ENCODE measurements around the gene CFAP97D2.
A peak's percentile ranks its signal among the peaks of the same experiment; 100 is the strongest.
"Not testable (repeated sequence)": the region's sequence is repeated elsewhere in the genome, so short reads cannot be mapped to it uniquely, and the experiment has no call there.

CFAP97D2 gene

DNA sequence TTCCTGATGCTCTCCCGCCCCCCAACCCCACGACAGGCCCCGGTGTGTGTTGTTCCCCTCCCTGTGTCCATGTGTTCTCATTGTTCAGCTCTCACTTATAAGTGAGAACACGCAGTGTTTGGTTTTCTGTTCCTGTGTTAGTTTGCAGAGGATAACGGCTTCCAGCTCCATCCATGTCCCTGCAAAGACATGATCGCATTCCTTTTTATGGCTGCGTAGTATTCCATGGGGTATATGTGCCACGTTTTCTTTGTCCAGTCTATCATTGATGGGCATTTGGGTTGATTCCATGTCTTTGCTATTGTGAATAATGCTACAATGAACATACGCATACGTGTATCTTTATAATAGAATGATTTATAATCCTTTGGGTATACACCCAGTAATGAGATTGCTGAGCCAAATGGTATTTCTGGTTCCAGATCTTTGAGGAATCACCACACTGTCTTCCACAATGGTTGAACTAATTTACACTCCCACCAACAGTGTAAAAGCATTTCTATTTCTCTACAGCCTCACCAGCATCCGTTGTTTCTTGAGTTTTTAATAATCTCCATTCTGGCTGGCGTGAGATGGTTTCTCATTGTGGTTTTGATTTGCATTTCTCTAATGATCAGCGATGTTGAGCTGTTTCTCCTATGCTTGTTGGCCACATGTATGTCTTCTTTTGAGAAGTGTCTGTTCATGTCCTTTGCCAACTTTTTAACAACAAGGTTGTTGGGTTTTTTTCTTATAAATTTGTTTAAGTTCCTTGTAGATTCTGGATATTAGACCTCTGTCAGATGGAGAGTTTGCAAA, 20.0 kb upstream of the CFAP97D2 start:
- not testable (repeated sequence) for DNase-seq

DNA sequence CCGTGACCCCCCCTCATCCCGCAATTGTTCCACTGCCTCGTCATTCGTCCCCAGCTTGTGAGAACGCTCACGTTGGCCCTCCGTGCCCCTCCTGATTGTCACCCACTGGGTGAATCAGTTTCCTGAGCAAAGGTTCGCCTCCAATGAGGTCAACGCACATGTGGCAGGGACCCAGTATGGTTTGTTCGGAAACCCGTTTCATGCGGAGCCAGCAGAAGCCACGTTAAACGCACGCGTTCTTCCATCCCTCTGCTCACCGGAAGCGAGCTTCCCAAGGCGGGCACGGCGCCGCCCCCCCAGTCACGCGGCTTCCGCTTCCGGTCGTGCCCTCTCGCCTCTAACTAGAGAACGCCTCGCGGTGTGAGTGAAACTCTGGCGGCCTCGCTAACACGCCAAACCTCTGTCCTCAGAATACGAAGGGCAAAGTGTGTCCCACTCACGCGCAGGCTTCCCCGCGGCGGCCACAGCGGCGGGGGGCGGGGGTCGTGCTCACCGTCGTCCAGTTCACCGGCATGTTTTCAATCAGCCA, 18.0 kb upstream of the CFAP97D2 start:
- DNase-seq: peak in 1 of 2 experiments; percentile 59

DNA sequence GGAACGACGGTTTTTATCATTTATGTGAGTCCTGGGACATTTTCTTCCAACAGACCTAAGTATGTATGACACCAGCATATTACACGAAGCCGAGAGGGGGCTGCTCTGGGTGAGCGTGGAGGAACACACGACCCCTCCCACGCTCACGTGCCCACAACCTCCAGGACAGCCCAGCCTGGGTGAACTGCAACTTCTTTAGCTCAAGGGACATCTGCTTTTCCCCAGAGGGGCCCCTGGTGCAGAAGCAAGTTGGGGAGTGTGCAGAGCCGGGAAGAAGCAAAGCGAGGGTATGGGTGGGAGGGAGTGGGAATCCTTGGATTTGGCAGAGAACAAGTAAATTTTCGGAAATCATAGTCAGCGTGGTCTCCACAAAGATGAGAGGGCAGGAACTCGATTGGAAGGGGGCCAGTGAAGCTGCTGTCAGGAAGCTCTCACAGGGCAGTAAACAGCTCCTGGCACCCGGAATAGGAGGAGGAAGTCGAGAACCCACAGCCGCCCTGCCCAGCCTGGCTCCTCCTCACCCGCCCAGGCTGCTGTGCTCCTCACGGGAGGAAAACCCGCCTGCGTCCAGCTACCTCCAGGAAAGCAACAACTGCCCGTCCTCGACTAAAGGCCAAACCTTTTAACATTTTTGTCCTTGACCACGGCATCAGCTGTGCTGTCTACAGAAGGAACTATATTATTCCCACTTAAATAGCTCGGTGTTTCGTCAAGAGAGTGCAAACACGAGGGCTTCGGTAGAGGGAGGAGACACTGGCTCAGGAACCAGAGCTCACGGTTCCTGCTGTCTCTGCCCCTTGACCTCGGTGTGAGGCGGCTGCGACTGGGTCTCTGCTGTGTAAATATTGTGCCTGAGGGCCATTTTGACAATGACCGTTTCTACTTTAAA, 17.2 kb upstream of the CFAP97D2 start:
- DNase-seq: peak in 1 of 2 experiments; percentile 56

DNA sequence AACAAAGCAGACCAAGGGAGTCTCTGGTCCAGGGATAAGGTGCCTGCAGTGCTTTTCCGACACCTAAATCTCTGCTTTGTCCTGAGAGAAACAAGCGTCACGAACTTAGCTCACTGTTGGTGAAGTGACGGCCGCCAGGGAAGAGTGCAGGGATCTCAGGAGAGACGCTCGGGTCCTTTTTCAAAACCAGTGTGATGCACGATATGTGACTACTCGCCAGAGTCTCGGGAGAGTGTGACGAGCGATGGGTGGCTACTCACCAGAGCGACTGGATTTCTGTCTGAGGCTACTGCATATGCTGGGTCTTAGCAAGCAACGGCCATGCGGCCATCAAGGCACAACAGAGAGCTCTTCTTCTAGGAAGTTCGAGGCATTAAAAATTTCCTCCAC, 16.5 kb upstream of the CFAP97D2 start:
- DNase-seq: no peak

DNA sequence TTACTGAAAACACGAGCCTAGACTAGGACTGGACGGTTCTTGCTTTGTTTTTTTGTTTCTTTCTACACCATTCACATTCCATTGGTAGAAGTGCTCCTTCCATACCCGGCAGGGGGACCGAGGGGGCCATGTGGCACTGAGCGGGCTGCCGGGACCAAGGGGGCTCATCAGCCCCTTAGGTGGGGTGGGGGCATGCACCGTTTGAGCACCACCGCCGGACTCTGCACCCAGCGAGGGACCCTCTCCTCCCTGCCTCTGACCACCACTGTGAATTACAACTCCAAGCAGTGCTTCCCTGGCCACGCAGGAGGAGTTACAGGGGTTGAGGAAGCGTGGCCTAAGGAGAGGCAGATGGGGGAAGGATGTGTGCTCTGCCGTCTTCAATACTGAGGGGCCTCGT, 15.0 kb upstream of the CFAP97D2 start:
- DNase-seq: no peak

DNA sequence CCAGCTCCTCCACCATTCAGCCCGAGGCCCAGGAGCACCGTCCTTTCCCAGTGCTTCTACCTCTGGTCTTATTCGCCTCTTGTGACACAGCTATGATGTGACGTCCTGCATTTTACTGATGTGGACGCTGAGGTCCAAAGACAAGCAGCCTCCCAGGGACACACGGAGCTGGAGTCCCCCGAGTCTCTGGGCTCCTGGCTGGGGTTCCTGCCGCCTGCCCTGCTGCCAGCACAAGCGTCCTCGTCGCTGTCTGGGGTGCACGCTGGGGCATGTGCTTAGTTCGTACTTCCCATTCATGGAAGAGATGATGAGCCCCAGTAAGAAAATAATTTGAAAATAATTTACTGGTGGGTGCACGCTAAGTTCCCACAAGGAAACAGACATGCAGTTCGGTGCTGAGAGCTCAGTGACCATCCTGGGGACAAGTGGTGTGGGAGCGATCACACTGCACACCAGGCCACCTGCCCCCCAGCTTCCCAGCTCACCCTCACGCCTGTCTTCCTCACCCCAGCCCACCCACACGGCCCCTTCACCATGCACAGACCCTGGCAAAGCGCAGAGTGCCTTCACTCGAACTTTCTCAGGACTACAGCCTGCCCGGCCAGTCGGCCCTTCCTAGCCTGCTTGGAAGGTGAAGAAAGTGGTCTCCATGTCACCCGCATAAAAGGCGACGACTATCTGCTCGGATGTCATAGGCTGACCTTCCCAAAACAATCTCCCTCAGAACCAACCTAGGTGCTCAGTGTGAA, 14.2 kb upstream of the CFAP97D2 start:
- DNase-seq: no peak

DNA sequence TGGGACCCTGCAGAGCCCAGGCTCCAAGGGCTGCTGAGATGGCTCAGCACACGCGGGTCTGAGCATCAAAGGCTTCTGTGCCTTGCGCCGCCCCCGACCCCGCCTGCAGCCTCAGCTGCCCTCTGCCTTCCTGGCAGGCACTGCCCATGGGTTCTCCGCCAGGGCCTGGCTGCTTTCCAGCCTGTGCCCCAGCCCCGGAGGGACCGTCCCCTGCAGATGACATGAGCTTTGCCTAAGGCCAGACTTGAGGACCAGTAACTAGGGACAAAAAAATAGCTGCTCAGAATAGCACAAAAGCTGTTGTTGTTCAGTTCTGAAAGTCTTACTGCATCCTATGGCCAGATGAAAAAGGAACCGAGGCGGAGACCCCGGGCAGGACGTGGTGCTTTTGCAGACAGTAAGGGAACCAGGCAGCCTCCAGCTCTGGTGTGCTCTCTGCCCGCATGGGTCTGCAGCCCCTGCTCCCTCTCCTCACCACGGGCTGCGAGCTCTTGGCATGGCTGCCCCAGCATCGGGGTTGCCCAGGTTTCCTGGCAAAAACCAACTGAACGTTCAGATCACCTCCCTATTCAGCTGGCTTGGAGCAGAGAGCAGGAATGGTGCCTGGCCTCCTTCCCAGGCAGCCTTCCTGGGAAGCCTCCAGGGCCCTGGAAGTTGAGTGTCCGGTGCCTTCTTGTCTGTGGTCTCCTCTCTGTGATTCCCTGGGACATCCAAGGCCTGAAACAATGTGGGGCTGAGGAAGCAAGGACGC, 12.5 kb upstream of the CFAP97D2 start:
- no peak for DNase-seq

DNA sequence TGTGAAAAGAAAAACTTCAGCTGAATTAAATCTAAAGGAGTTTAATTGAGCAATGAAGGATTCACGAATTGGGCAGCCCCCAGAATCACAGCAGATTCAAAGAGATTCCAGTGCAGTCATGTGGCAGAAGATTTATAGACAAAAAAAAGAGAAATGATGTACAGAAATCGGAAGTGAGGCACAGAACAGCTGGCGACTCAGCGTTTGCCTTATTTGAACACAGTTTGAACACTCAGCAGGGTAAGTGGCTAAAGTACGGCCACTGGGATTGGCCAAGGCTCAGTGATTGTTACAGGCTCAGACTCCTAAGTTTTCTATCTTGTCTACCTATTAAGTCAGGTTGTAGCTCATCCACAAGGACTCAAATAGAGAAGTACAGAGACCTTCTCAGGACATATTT, 11.6 kb upstream of the CFAP97D2 start:
- no peak for DNase-seq

DNA sequence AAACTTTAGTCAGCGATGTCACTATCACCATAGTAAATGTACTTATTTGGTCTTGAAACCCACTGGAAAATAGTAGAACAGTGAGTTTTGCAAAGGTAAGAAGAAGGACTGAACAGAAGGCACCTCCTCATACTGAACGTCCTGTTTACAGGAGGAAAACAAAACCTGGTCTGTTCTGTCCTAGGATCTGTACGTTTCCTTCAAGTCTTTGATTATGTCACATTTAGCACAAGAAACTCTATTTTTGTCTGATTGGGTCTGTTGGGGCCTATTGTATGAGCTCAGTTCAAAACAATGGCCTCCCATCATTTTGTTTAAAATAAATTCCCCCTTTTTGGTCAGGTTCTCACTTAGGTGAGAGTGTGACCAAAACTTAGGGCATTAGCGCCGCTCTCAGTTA, 11.2 kb upstream of the CFAP97D2 start:
- DNase-seq: no peak

DNA sequence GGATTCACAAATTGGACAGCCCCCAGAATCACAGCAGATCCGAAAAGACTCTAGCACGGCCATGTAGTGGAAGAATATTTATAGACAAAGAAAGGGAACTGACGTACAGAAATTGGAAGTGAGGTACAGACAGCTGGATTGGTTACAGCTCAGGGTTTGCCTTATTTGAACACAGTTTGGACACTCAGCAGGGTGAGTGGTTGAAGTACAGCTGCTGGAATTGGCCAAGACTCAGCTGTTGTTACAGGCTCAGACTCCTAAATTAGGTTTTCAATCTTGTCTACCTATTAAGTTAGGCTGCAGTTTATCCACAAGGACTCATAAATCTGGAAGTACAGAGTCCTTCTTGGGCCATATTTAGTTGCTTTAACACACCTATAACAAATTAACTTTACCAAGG, 5.8 kb upstream of the CFAP97D2 start:
- DNase-seq: no peak

DNA sequence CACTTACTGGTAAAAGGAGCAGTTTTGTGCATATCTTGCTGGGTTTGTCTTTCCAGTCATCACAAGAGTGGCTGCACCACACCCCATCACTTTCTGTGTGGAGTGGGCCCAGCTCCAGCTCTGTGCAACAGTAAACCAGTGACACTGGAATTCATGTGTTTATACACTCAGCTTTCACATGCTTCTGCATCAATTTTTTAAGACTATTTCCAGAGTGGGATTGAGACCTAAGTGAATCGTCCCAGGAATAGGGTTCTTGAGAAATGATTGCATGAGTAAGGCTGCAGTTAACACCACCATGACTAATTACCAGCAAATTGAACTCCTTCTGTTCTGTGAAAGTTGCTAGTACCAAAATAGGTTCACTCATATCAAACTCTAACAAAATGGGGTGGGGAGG, 5.3 kb upstream of the CFAP97D2 start:
- DNase-seq: no peak

DNA sequence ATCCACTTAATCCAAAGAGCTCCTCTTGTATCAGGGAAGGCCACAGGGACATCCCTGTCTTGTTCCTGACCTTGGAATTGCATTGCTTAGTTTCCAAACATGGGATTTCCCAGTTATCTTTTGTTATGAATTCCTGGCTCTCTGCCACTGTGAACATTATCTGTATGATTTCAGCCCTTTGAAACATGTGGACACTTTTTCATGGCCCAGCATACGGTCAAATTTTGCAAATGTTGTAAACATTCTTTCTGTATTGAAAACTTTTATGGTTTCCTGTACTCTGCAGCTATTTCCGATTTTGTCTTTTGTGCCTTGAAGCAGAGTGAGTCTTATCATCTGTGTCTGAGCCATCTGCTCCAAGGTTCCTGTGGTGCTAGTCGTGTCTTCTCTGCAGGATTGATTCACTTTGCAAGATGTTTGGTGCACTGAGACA, 4.5 kb upstream of the CFAP97D2 start:
- DNase-seq: no peak

DNA sequence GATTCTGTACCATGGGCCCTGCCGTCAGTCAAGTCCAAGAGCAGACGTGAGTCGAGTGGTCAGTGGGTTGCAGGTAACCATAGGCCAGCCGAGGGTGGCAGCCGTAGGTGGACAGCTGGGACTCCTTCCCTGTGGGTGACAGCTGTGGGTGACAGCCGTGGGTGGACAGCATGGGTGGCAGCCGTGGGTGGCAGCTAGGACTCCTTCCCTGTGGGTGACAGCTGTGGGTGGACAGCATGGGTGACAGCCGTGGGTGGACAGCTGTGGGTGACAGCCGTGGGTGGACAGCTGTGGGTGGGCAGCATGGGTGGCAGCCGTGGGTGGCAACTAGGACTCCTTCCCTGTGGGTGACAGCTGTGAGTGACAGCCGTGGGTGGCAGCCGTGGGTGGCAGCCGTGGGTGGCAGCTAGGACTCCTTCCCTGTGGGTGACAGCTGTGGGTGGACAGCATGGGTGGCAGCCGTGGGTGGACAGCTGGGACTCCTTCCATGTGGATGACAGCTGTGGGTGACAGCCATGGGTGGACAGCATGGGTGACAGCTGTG, 2.6 kb upstream of the CFAP97D2 start:
- not testable (repeated sequence) for DNase-seq

DNA sequence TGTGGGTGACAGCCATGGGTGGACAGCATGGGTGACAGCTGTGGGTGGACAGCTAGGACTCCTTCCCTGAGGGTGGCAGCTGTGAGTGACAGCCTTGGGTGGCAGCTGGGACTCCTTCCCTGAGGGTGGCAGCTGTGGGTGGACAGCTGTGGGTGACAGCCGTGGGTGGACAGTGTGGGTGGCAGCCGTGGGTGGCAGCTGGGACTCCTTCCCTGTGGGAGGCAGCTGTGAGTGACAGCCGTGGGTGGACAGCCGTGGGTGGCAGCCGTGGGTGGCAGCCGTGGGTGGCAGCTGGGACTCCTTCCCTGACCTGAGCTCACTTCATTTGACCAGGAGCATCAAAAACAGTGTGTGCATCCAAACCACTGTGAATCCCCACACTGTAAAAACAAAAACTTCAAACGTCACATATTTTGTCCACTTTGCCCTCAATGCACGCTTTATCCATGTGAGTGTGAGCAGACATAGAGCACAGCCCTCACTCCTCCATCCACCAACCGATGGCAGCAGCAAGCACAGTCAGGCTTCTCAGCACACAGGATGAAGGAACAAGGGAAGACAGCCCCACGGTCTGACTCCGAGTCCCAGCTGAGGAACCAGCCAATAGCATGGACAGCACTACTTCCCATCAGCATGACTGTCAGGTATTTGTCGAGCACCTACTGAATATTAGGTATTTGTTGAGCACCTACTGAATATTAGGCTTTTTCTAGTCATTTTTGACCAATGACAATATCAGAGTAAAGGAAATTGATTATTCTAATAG, 1.6 kb upstream of the CFAP97D2 start:
- DNase-seq: no peak

DNA sequence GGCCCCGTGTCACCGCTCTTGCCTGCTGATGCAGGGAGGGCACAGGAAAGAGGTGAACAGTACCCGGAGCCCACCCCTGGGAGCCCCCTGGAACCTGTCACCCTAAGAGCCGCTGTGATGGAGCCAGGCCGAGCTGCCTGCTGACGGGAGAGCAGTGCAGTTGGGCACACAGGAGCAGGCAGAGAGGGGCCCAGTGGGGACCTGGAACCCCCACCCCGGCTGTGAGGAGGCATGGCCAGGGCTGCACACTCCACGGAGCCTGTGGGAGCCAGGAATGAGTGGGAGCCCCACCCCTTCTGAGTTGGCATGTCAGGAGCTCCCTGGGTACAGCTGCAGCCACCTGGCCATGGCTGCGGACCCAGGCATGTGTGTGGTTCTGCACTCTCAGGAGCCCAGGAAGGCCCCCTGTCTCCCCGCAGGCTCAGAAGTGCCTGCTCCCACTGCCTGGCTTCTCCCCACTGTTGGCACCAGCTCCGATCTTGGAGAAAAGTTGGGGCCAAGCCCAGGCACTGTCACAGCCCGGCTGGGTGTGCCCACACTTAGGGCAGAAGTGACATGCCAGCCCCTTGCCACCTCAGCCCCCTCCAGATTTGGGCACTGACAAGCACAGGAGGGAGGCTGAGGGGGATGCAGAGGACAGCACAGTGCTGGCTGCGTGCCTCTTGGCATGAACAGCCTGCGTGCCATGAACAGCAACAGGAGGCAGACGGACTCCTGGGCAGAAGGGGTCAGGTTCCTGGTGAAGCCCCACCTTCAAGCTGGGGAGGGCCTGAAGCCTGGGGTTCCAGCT, 6.3 kb downstream of the CFAP97D2 start:
- DNase-seq: no peak

DNA sequence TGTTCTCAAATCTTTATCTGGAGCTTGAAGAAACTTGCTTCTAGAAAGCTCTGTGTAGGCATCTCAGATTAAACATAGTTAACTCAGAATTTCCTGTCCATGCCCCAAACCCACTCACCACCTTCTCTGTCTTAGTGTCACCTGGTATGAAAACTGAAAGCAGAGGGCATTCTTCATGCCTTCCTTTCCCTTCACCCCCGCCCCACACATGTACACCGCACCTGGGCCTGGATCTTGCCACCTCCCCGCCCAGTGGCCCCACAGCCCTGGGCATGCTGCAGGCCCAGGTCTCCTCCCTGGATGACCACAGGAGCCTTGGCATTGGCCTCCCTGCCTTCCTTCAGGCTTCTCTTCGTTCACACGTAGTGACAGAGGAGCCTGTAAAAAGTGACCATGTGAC, 15.8 kb downstream of the CFAP97D2 start:
- peak in 1 of 2 experiments; percentile 35 for DNase-seq

DNA sequence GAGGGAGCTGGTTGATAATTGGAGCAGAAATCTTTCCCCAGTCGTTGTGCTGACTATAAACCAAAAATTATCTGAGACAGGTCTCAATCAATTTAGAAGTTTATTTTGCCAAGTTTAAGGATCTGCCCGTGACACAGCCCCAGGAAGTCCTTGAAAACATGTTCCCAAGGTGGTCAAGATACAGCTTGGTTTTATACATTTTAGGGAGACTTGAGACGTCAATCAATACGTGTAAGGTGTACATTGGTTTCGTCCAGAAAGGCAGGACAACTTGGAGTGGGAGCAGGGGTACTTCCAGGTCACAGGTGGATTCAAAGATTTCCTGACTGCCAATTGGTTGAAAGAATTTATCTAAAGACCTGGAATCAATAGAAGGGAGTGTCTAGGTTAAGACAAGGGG, 17.6 kb downstream of the CFAP97D2 start:
- DNase-seq: no peak

DNA sequence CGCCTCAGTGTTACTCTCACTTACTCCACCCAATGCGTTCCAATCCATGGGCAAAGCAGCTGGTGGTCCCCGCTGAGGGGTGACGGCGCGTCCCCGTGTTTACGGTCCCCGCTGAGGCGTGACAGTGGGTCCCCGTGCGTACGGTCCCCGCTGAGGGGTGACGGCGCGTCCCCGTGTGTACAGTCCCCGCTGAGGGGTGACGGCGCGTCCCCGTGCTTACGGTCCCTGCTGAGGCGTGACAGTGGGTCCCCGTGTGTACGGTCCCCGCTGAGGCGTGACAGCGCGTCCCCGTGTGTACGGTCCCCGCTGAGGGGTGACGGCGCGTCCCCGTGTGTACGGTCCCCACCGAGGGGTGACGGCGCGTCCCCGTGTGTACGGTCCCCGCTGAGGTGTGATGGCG, 19.5 kb downstream of the CFAP97D2 start:
- no peak for DNase-seq

DNA sequence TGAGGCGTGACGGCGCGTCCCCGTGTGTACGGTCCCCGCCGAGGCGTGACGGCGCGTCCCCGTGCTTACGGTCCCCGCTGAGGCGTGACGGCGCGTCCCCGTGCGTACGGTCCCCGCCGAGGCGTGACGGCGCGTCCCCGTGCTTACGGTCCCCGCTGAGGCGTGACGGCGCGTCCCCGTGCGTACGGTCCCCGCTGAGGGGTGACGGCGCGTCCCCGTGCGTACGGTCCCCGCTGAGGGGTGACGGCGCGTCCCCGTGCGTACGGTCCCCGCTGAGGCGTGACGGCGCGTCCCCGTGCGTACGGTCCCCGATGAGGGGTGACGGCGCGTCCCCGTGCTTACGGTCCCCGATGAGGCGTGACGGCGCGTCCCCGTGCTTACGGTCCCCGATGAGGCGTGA, 20.5 kb downstream of the CFAP97D2 start:
- DNase-seq: not testable (repeated sequence)

DNA sequence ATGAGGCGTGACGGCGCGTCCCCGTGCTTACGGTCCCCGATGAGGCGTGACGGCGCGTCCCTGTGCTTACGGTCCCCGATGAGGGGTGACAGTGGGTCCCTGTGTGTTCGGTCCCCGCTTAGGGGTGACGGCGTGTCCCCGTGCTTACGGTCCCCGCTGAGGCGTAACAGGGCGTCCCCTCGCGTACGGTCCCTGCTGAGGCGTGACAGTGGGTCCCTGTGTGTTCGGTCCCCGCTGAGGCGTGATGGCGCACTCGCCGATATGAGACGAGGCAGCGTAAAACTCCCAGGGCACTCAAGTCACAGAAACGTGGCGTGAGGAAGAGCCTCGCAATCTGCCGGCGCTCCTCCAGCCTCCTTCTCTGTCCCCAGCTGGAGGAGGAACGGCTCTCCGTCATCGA, 20.9 kb downstream of the CFAP97D2 start:
- no peak for DNase-seq
